HG03280 (cell line): ENCODE data around the gene COLEC12.
A peak's percentile ranks its signal among the peaks of the same experiment; 100 is the strongest.

ENCODE experiments used
- ATAC-seq: cut with Tn5 transposase; IDR thresholded peaks from one replicate; pipeline ENCODE4 v1.9.1; 2021; ENCODE audit warnings: mild to moderate bottlenecking, moderate library complexity; ENCODE audit not compliant: unreplicated experiment

The COLEC12 gene

DNA sequence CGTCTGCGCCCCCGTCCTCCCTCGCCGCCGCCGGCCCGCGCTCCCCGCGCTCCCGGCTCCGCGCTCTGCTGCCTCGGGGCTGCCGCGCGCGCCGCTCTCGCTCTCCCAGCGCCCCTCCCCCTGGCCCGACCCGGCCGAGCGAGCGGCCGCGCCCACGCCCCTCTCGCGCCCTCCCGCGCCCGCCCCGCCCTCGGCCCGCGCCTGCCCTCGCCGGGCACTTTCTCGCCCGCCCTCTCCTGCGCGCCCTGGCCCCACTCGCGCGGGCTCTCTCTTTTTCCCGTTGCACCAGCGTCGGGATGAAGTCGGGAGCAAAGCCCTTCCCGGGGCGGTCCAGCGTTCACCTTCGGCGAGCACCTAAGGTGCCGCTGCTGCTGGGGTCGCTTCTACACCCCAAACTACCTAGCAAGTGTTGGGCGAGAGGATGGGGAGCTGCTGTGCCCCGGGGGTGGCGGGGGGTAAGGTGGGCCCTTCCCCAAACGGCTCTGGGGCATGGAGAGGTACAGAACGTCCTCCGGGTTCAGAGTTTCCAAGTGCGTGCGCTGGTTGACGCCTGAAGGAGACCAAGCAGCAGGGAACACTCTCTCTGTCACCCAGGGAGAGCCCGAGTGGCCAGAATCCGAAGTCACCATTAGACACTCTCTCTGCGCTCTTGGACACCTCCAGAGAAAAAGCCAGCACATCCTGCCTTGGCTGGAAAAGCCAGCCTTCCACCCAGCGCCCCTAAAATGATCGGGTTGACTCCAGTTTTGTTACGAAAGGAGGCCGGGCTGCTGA lies at the start of gene COLEC12:
Gene COLEC12 (minus strand): TSS at position 70 of the 774 bp plus-strand sequence. CDS start 187 bp downstream, outside the sequence.
- no peak for ATAC-seq

GRCh38 chr18:549967-550366 lies 49.5 kb upstream of the COLEC12 start:
- ATAC-seq: no peak

DNA sequence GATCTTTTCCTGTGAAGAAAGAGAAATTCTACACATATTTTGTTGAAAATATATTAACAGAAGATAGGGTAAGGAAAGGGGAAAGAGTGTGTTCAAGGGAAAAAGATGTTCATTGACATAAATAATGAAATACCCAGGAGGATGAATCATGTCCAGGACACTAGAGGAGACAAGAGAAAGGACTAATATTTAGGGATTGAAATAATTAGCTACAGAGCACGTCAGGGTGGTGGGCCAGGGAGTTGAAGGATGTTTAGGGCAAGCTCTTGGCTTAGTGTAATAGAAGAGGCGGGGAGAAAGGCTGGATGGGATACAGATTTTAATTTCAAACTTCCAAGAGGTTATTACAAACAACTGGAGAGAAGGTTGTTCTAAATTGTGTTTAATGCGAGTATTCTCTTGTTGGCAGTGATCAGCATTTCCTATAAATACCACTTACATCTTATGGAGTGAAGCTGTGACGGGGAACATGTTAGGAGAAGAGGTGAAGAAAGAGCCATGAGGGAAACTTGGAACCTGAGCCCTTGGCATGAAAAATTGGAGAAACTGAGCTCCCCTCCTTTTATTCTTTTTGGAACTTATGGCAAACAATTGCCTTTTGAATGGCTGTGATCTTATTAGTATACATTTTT lies 43.1 kb upstream of the COLEC12 start:
- ATAC-seq: no peak

- ATAC-seq: no peak
These were observed 33.6 kb upstream of the COLEC12 start for GRCh38 chr18:533995-534601.

- ATAC-seq: no peak
These were observed 32.1 kb upstream of the COLEC12 start for GRCh38 chr18:532632-533031.

DNA sequence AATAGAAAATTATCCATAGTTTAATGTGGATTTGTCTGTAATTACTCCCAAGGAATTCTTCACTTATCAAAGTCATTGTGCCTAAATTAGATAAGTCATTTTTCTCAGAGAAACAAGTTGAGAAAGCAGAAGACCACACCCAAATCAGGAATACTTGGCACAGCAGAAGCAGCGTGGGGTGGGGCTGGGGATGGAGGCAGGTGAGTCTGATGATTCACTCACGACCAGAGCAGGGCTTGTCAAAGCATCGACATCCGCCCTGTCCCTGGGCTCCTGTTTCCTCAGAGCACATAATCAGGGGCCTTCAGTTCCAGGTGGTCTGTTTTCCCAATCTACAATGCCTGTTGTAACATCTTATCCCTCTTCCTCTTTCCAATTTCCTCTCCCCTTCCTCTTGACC lies 31.5 kb upstream of the COLEC12 start:
- ATAC-seq: no peak

DNA sequence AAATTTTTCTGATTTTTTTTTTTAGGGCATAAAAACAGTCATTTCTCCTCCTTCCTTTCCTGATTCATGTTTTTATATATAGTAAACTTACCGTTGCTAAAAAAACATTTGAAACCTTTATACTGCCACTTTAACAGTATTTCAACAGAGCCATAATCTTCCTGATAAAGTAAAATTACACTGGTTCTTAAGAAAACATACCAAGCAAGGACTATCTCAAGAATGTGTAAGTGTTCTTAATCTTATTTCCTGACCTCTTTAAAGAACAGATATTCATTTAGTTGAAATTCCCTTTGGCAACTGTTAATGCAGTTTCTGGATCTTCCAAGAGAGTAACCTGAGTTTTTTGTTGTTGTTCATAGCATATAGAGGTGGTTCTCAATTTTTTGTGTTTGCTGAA lies 26.6 kb upstream of the COLEC12 start:
- ATAC-seq: no peak

DNA sequence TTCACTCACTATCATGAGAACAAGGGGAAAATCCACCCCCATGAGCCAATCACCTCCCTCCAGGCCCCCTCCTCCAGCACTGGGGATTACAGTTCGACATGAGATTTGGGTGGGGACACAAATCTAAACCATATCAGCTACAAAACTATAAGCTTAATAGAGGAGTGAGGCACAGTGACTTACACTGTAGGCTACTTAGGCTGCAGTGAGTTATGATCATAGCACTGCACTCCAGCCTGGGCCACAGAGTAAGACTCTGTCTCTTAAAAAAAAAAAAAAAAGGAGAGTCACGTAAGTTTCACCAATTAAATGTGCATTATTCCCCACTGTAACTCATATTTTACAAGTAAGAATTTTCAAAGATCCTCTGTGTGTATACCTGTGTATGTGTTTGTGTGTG lies 26.2 kb upstream of the COLEC12 start:
- no peak for ATAC-seq

- no peak for ATAC-seq
These were observed 24.7 kb upstream of the COLEC12 start for GRCh38 chr18:525036-525797.

DNA sequence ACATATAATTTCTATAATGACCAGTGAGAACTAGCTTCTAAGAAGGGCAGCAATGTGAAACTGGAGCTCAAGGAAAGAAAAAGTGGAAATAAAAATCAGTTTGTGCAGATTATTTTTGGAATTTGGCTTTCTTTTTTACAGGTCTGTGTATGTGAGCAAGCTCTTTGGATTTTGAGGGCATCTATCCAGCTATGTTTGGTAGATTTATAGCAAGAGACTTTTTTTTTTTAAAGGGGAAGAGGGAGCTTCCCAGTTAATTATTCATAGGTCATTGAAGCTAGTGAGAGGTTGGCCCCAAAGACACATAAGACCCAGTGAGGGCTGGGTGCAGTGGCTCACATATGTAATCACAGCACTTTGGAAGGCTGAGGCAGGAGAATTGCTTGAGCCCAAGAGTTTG lies 24.0 kb upstream of the COLEC12 start:
- ATAC-seq: no peak

- no peak for ATAC-seq
These were observed 23.1 kb upstream of the COLEC12 start for GRCh38 chr18:523561-523960.

GRCh38 chr18:519019-519879 lies 18.7 kb upstream of the COLEC12 start:
- peak; percentile 58 for ATAC-seq

- ATAC-seq: no peak
These were observed 17.6 kb upstream of the COLEC12 start for GRCh38 chr18:518081-518480.

GRCh38 chr18:515838-516237 lies 15.3 kb upstream of the COLEC12 start:
- no peak for ATAC-seq

DNA sequence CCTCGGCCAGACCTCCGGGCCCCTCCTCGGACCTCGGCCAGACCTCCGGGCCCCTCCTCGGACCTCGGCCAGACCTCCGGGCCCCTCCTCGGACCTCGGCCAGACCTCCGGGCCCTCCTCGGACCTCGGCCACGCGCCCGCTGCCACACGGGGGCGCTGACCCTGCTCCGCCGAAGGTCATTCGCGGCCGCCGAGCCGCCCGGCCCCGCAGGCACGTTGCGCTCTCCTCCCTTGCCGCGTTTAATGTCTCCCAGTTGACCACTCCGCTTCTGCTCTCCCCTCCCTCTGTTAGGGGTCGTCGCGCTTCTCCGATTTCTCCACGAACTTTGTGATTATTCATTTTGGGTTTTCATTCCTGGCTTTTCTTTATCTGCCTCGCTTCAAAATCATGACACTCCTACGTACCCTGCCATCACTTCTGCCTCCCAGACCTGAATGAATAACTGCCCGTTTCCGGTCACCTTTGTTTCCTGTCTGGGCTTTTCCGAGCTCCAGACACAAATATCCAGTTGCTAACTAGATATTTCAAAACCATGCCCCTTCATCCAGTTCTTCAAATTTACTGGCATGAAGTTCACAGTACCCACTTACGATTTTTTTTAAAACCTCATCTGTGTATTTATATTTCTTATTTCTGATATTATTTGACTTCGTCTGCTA lies 14.8 kb upstream of the COLEC12 start:
- ATAC-seq: no peak

GRCh38 chr18:513826-514530 lies 13.5 kb upstream of the COLEC12 start:
- ATAC-seq: no peak

DNA sequence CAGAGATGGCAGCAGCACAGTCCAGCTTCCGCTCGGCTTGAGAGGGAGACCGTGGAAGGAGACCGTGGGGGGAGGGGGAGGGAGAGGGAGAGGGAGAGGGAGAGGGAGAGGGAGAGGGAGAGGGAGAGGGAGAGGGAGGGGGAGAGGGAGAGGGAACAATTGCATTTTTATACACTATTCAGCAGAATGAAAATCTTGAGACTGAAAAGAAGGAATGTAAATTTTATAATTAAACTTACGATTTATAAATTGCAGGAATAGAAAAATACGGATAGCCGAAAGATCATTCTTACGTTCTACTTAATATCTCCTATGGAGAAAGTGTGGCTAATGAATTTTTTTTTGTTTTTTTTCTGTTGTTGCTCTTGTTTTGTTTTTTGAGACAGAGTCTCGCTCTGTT lies 12.5 kb upstream of the COLEC12 start:
- no peak for ATAC-seq

- no peak for ATAC-seq
These were observed 8.3 kb upstream of the COLEC12 start for GRCh38 chr18:508835-509234.

GRCh38 chr18:507636-508035 lies 7.1 kb upstream of the COLEC12 start:
- no peak for ATAC-seq
